ENCODE data around the gene UROS.
A peak's percentile ranks its signal among the peaks of the same experiment; 100 is the strongest.

The UROS gene

DNA sequence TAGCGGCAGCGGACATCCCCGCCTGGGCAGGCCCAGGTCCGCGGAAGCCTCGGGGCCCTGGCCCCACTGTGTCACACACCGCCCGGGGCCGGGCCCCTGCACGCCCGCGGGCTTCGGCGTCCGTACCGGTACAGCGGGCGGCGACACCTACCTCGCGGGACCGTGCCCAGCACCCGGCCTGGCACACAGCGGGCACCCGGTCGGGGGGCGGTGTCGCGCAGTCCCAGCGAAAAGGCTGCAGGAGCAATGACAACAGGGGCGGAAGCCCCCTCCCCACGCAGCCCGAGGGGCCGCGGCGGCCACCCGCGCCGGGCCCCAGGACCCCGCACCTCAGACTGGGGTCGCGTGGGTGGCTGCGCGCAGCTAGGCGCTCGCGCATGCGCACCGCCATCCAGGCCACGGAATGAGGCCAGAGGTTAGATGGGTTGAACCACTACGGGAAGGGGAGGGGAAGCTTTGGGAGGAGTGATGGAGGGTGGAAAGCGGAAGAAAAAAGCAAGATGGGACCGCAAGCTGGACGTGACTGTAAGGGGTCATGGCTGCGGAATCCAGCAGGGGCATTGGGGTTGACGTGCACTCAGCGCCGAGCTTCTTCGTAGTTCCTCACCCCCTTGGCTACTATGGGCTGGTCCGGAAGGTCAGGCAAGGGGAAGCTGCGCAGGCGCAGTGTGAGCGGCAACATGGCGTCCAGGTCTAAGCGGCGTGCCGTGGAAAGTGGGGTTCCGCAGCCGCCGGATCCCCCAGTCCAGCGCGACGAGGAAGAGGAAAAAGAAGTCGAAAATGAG is at the start of gene UROS, which contains the start of gene BCCIP:
Gene UROS (minus strand): TSS at position 381 of the 785 bp plus-strand sequence. CDS start 6,759 bp downstream, outside the sequence.
Gene BCCIP (plus strand): TSS at position 669 of the 785 bp plus-strand sequence. CDS start 12 bp downstream, at position 681.
- TF ChIP-seq, protein P1, sequence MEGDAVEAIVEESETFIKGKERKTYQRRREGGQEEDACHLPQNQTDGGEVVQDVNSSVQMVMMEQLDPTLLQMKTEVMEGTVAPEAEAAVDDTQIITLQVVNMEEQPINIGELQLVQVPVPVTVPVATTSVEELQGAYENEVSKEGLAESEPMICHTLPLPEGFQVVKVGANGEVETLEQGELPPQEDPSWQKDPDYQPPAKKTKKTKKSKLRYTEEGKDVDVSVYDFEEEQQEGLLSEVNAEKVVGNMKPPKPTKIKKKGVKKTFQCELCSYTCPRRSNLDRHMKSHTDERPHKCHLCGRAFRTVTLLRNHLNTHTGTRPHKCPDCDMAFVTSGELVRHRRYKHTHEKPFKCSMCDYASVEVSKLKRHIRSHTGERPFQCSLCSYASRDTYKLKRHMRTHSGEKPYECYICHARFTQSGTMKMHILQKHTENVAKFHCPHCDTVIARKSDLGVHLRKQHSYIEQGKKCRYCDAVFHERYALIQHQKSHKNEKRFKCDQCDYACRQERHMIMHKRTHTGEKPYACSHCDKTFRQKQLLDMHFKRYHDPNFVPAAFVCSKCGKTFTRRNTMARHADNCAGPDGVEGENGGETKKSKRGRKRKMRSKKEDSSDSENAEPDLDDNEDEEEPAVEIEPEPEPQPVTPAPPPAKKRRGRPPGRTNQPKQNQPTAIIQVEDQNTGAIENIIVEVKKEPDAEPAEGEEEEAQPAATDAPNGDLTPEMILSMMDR (IDR thresholded peaks at IDR 0.05; ENCODE audit: low read depth, low read length): no peak
- peak within 1 kb of the TSS; percentile 98 for H3K4me3 ChIP-seq (ENCODE audit: low read depth, low read length)

DNA sequence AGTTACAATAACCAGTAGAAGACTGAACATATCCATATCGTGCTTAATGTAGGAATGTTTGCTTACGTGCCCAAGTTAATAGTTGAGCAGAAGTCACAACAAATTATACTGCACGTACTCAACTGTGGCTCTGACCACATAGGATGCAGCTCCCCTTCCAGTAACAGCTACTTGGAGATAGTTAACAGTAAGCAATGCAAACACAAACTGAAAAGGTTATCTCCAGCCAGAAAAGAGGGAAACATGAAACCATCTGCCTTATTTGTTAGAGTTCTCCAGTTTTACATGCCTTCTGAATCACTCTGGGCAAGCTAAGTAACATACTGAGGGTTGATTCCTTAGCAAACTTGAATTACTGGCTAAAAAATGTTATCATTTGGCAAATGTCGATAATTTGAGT is 48.3 kb upstream of the UROS start:
- H3K4me3 ChIP-seq (ENCODE audit: low read depth, low read length): no peak overlapping the region
- TF ChIP-seq, protein P1 (IDR thresholded peaks at IDR 0.05; ENCODE audit: low read depth, low read length): no peak

DNA sequence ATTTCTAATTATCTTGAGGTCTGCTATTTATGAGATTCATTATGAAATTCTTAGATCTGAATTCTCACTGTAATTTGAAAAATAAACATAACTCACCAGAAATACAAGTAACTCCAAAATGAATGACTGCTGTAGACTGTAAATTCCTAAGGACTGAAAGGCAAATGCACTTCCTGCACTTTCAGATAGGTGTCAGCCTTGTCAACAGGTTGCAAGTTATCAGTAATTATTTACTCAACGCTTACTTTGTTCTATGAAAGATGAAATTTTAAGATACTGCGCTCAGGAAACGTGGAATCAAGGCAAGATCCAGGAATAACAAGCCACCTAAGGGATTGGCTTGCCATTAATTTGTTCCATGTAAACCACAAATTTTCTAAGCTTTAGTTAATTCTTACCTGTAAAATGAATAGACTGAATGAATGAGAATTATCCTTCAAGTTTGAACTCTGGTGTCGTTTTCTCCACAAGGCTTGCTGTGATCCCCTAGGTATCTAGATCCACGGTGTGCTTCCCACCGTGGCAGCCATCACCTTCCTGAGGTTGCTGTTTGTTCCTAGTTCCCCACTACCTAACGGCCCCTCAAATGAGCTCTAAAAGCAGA is 45.4 kb upstream of the UROS start:
- TF ChIP-seq, protein P1 (IDR thresholded peaks at IDR 0.05; ENCODE audit: low read depth, low read length): peak; percentile 59

DNA sequence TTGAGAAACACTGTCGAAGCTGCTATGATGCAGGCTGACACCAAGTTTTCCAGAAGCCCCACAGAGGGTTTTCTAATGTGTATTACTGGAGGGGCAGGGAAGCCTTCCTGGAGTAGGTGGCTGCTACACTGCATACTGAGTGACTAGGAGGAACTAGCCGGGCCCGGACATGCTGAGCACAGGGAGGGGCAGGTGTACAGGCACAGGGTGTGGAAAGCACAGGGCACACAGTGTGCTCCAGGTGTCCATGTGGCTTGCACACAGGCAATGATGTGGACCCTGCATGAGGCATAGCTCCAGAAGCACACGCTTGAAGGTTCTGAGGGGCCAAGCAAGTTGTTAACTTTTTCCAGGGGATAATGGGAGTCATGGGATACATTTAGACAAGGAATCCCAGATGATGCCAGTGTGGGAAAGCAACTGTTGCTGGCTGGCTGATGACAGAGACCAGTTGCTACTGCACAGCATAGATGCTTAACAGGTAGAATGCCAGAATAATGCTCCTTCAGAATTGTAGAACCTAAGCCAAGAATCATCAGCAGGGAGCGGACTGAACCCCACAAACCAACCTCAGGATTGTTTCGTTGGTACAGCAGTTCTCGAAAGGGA is 43.5 kb upstream of the UROS start:
- no peak overlapping the region for H3K4me3 ChIP-seq (ENCODE audit: low read depth, low read length)
- TF ChIP-seq, protein P1 (IDR thresholded peaks at IDR 0.05; ENCODE audit: low read depth, low read length): no peak

More for the DNA sequence above, 45.4 kb upstream of the UROS start:
- no peak overlapping the region for H3K4me3 ChIP-seq (ENCODE audit: low read depth, low read length)

DNA sequence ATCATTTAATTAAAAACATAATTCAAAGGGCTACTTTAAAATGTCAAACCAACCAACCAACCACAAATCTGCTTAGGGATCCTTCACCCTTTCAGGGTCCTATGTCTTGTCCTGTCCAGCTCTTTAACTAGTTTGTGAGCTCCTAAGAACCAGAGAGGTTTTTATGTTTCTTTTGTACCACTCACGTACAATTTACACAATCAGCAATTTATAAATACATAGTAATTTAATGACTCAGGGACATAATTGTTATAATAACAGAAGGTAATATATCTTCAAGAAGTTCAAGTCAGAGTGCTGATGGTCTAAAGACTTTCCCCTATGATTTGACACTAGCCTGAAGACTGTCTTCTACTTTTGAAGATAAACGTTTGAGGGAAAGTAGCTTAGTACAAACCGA is 42.1 kb upstream of the UROS start:
- no peak overlapping the region for H3K4me3 ChIP-seq (ENCODE audit: low read depth, low read length)
- TF ChIP-seq, protein P1 (IDR thresholded peaks at IDR 0.05; ENCODE audit: low read depth, low read length): no peak

DNA sequence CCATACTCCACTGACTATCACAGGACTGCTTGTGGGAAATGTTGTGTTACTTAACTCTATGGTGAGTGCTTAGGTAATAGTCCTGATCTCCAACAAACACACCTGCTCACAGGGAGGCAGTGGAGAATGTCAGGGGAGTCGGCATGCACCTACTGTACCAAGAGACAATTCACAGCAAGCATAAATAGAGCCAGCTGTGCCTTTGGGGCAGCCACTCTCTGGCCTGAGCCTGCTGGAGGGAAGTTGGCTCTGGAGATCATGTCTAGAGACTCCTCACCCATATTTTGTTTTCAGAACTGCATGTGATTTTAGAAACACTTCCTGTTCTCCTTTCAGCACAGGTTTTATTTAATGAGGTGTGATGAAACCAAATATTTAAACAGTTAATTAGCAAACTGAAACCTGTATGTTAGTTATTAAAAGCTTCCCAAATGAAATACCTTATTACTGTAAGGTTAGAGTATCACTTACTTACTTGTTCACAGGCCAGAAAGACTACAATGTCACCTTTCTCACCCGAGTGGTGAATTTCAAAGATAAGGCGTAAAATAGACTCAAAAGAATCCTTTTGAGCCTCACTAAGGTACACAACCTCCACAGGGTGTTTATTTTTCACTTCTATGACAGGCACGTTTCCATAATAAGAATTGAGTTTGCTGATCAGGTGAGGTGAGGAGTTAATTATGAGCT is 36.2 kb upstream of the UROS start:
- H3K4me3 ChIP-seq (ENCODE audit: low read depth, low read length): no peak overlapping the region
- TF ChIP-seq, protein P1 (IDR thresholded peaks at IDR 0.05; ENCODE audit: low read depth, low read length): no peak

Data from WI38 (cell line).